Measurements from ENCODE around the gene LAGE3. TPM values are rescaled to one million over a fixed set of nuclear protein-coding genes. Genes with fewer than 3 reads are reported as not detected.

Gene LAGE3
- total RNA-seq, 4 donors from 2014 or later, result 26.0 to 72.5 (median 29.3) TPM

GRCh38 chrX:154509455-154509854 lies 30.4 kb upstream of the LAGE3 start:
- H3K36me3 ChIP-seq, result peaks cover 0 to 4% of the 10 kb centered on the region in 2 donors

DNA sequence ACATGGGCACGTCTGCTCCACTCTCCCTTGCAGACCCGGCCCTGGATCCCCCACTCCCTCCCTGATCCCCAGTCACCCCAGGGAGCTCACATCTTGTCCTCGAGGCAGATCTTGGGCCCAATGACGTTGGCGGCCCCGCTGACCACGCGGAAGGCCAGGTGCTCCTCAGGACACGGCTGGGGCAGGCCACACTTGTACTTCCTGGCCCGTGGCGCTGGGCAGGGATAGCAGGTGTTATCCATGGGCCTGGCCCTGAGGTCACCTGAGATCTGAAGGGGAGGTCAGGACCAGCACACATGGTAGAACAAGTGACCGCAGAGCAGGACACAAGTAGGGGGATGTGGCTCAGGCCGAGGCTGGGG lies 29.3 kb upstream of the LAGE3 start:
- intact Hi-C loops (cut with DNase I; ENCODE audit: low total_unique reads) (no loop called here), in situ Hi-C loops (cut with MboI; ENCODE audit: low sequenced_read_pairs in 4 of 4) (no loop called here)
- Histone ChIP-seq H3K4me1 (no peaks in the 10 kb centered on the region), H3K9me3 (no peaks in the 10 kb centered on the region), H3K4me3 (no peak overlapping the region), H3K27ac (no peak overlapping the region), H3K36me3 (peaks cover 0 to 4% of the 10 kb centered on the region in 2 donors), H3K27me3 (no peaks in the 10 kb centered on the region)
- DNase-seq (no peak), ATAC-seq (no peak)
- no peak for TF ChIP-seq POLR2A (IDR thresholded peaks at IDR 0.05)
- TF ChIP-seq, protein P1, sequence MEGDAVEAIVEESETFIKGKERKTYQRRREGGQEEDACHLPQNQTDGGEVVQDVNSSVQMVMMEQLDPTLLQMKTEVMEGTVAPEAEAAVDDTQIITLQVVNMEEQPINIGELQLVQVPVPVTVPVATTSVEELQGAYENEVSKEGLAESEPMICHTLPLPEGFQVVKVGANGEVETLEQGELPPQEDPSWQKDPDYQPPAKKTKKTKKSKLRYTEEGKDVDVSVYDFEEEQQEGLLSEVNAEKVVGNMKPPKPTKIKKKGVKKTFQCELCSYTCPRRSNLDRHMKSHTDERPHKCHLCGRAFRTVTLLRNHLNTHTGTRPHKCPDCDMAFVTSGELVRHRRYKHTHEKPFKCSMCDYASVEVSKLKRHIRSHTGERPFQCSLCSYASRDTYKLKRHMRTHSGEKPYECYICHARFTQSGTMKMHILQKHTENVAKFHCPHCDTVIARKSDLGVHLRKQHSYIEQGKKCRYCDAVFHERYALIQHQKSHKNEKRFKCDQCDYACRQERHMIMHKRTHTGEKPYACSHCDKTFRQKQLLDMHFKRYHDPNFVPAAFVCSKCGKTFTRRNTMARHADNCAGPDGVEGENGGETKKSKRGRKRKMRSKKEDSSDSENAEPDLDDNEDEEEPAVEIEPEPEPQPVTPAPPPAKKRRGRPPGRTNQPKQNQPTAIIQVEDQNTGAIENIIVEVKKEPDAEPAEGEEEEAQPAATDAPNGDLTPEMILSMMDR (IDR thresholded peaks at IDR 0.05 in 4 of 5, conservative IDR thresholded peaks at IDR 0.05 in 1 of 5), result no peak

More at GRCh38 chrX:154509455-154509854, 30.4 kb upstream of the LAGE3 start:
- Histone ChIP-seq H3K27me3 (no peaks in the 10 kb centered on the region), H3K4me3 (no peak overlapping the region), H3K4me1 (no peaks in the 10 kb centered on the region), H3K9me3 (no peaks in the 10 kb centered on the region), H3K27ac (no peak overlapping the region)
- DNase-seq (no peak), ATAC-seq (no peak)
- intact Hi-C loops (cut with DNase I; ENCODE audit: low total_unique reads) (no loop called here), in situ Hi-C loops (cut with MboI; ENCODE audit: low sequenced_read_pairs in 4 of 4) (no loop called here)
- TF ChIP-seq POLR2A (IDR thresholded peaks at IDR 0.05), result no peak
- TF ChIP-seq, protein P1 (IDR thresholded peaks at IDR 0.05 in 4 of 5, conservative IDR thresholded peaks at IDR 0.05 in 1 of 5), result no peak

DNA sequence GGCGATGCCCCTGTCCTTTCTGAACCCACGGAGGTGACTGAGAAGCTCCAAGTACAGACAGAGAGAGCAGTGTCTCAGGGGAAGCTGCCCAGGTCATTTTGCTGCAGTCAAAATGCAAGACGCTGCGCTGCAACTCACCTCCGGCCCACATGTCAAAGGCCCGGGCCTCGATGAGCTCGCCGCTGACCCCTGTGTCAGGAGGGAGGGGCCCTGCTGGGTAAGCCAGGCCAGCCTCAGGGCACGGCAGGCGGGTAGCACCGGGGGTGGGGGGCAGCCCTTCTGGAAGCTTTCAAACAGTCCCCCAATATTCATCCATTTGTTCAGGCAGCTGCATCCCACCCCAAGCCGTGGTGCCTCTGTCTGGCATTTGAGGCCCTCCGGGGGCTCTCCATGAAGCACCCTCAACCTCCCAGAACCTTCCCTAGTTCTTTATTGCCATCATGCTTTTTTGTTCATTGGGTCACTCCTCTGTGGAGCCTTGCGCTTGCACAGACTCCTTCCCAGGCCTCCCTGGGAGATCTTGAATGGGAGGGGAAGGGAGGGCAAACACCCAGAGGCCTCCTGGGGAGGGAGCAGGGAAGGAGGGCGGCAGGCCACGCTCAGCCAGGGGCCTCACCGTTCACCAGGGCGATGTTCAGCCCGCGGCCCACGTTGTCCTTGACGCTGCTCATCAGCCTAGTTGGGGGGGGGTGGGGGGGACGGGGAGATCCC lies 28.7 kb upstream of the LAGE3 start:
- intact Hi-C loops (cut with DNase I; ENCODE audit: low total_unique reads) (no loop called here), in situ Hi-C loops (cut with MboI; ENCODE audit: low sequenced_read_pairs in 4 of 4) (no loop called here)
- Histone ChIP-seq H3K36me3 (peaks cover 0 to 4% of the 10 kb centered on the region in 2 donors), H3K27me3 (no peaks in the 10 kb centered on the region), H3K4me3 (no peak overlapping the region), H3K27ac (no peak overlapping the region), H3K4me1 (no peaks in the 10 kb centered on the region), H3K9me3 (no peaks in the 10 kb centered on the region)
- DNase-seq (no peak), ATAC-seq (no peak)
- TF ChIP-seq POLR2A (IDR thresholded peaks at IDR 0.05), result no peak
- TF ChIP-seq, protein P1 (IDR thresholded peaks at IDR 0.05 in 4 of 5, conservative IDR thresholded peaks at IDR 0.05 in 1 of 5), result no peak

DNA sequence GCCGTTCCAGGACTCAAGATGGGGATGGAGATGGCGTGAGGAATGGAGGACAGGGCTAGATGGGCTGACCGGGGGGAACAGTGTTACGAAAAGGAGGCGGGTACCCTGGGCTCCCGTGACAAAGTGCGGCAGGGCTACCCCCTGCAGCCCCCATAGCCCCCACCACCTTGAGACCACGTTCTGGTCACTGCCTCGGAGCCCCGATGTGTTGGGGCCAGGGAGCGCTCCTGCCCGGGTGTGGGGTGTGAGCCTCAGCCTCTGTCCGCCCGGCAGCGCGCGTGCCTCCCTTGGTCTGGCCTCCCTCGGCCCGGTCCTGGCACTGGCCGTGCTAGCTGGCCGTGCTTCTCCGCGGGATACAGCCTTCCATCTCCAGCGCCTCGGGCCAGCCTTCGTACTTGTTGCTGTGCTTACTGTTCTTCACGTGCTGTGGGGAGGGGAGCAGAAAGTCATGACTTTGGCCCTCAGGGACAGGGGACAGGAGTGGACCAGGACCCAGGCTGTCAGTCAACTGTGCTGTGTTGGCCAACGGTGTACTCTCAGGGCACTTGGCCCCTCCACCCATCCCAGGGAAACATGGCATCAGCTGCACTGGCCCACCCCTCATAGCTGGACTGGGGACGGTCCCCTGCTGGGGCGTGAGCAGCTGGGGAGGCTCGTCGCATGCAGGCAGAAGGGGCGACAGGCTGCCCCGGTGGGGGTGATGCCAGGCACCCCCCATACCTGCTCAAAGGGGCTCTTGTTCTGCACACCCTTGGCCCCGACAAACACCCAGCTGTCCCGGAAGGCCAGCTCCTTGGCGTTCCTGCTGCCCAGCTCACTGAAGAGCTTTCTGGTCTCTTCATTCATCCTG lies 27.6 kb upstream of the LAGE3 start:
- Histone ChIP-seq H3K27ac (no peak overlapping the region), H3K4me1 (no peaks in the 10 kb centered on the region), H3K36me3 (peaks cover 0 to 4% of the 10 kb centered on the region in 2 donors), H3K4me3 (no peak overlapping the region), H3K27me3 (no peaks in the 10 kb centered on the region), H3K9me3 (no peaks in the 10 kb centered on the region)
- intact Hi-C loops (cut with DNase I; ENCODE audit: low total_unique reads), result no loop called here
- TF ChIP-seq POLR2A (IDR thresholded peaks at IDR 0.05), result no peak
- TF ChIP-seq, protein P1 (IDR thresholded peaks at IDR 0.05 in 4 of 5, conservative IDR thresholded peaks at IDR 0.05 in 1 of 5), result no peak
- in situ Hi-C loops (cut with MboI; ENCODE audit: low sequenced_read_pairs in 4 of 4), result no loop called here
- ATAC-seq (no peak), DNase-seq (no peak)
